Prostate gland (tissue), 2 donors: ENCODE results near the gene CGB2. TPM values are rescaled to one million over a fixed set of nuclear protein-coding genes. Genes with fewer than 3 reads are reported as not detected.

Experiments used
- DNase-seq: peaks from one replicate; pipeline ENCODE4 v3.0.0-alpha.2; 2019; ENCODE audit warnings: low spot score
- H3K27ac ChIP-seq, 2 donors: fragments of 200-600 bp; sonication (generic); 2 replicates each; pipeline ENCODE4 v1.5.1; 2017 to 2019
- H3K27me3 ChIP-seq: fragments of 200-600 bp; sonication (generic); replicated peaks from 2 replicates; pipeline ENCODE4 v1.5.1; 2019; ENCODE audit not compliant: insufficient read depth
- H3K36me3 ChIP-seq, 2 donors: fragments of 200-600 bp; sonication (generic); 1 replicate in 1 of 2; 2 replicates in 1 of 2; pipeline versions ENCODE4 v1.5.1 to v1.8.1; 2017 to 2019
- H3K4me1 ChIP-seq: fragments of 200-600 bp; sonication (generic); replicated peaks from 2 replicates; pipeline ENCODE4 v1.5.1; 2019
- H3K4me3 ChIP-seq, 2 donors: fragments of 200-600 bp; sonication (generic); 2 replicates each; pipeline ENCODE4 v1.5.1; 2017 to 2019
- H3K9me3 ChIP-seq: fragments of 200-600 bp; sonication (generic); 2 replicates; pipeline ENCODE4 v1.5.1; 2017
- CTCF ChIP-seq, 4 experiments: fragments of 200-600 bp in 2 of 4; fragments of 450-650 bp in 2 of 4; sonication (generic) in 2 of 4; IDR thresholded peaks; 1 replicate in 3 of 4; 2 replicates in 1 of 4; pipeline ENCODE4 v1.5.1; 2016 to 2019; ENCODE audit warnings: antibody characterized with exemption in 4 of 4, mild to moderate bottlenecking in 2 of 4, moderate library complexity in 2 of 4
- POLR2A ChIP-seq: fragments of 450-650 bp; IDR thresholded peaks from one replicate; pipeline ENCODE4 v1.6.1; 2016; ENCODE audit warnings: antibody characterized with exemption, mild to moderate bottlenecking
- POLR2AphosphoS5 ChIP-seq: sonication (generic); formaldehyde crosslinking; IDR thresholded peaks from one replicate; pipeline ENCODE4 v1.6.1; 2017; ENCODE audit warnings: antibody characterized with exemption
- WGBS: methylation state at CpG from one replicate; pipeline ENCODE4 v1.1.5; 2018; 5-methylcytosine and 5-hydroxymethylcytosine counted together
- intact Hi-C: fragments of 100-400 bp; cut with DNase I; formaldehyde crosslinking; loops from one replicate; pipeline ENCODE4 v1.14.2; 2022
- microRNA-seq: library from miRNA; unstranded; fragments of <30 nt; microRNA quantifications from one replicate; pipeline ENCODE4, GENCODE V29; 2016
- small RNA-seq, 2 donors: library from RNA; depleted of rRNA; stranded (forward); fragments of <200 nt; gene quantifications; one replicate each; pipeline ENCODE3, GENCODE V24; 2016
- total RNA-seq, 2 donors: library from RNA; depleted of rRNA; stranded (reverse); fragments of >200 nt; gene quantifications; one replicate each; pipeline ENCODE4 v1.1.0, GENCODE V29; 2016

CGB2 gene
- total RNA-seq, 2 donors from 2014 or later: not detected

- H3K4me3 ChIP-seq: no peak overlapping the region
- no peak overlapping the region for H3K27ac ChIP-seq
- no peaks in the 10 kb centered on the region for H3K36me3 ChIP-seq
- H3K9me3 ChIP-seq: no peaks in the 10 kb centered on the region
- peaks cover under 1% of the 10 kb centered on the region for H3K4me1 ChIP-seq
- DNase-seq: no peak
- TF ChIP-seq POLR2AphosphoS5 (no peak), CTCF (IDR thresholded peaks at IDR 0.05) (no peak), POLR2A (no peak)
- H3K27me3 ChIP-seq: no peaks in the 10 kb centered on the region
- intact Hi-C loops: no loop called here
- WGBS: 92% methylated on average over 1 of the region's 1 CpG
Observed at GRCh38 chr19:49081273-49081672, 49.6 kb downstream of the CGB2 start.

Small RNAs within 50 kb of the gene (microRNA-seq; reads per million reads assigned to microRNA genes)
- not detected for gene MIR6798

Small RNAs within 50 kb of the gene (small RNA-seq; reads per million reads assigned to genes)
- gene MIR6798 (0 reads per million in 2 donors), gene RN7SL708P (0 reads per million in 2 donors)

Other genes with a start within 250 kb of the CGB2 start
- gene BCAT2, start 220.9 kb upstream of the CGB2 start, total RNA-seq: 10 to 100 TPM; 71.8 to 92.0 TPM
- gene HSD17B14, start 195.4 kb upstream of the CGB2 start, total RNA-seq: 10 to 100 TPM; 11.0 to 11.2 TPM
- gene PLEKHA4, start 163.3 kb upstream of the CGB2 start, total RNA-seq: 10 to 100 TPM in 1 of 2 donors, 1 to 10 TPM in 1; 9.4 to 22.9 TPM
- 10 to 100 TPM; 35.1 to 49.0 TPM for gene PPP1R15A, start 159.5 kb upstream of the CGB2 start, total RNA-seq
- gene TULP2, start 133.1 kb upstream of the CGB2 start, total RNA-seq: 10 to 100 TPM in 1 of 2 donors, not detected in 1; 10.7 TPM
- 100 to 1,000 TPM; 432 to 441 TPM for gene NUCB1, start 131.6 kb upstream of the CGB2 start, total RNA-seq
- 10 to 100 TPM in 1 of 2 donors, 1 to 10 TPM in 1; 4.6 to 12.6 TPM for gene DHDH, start 98.2 kb upstream of the CGB2 start, total RNA-seq
- gene BAX, start 77.0 kb upstream of the CGB2 start, total RNA-seq: 10 to 100 TPM; 52.1 to 62.3 TPM
- gene FTL, start 66.6 kb upstream of the CGB2 start, total RNA-seq: 1,000 to 10,000 TPM; 1,764 to 2,124 TPM
- gene GYS1, start 38.6 kb upstream of the CGB2 start, total RNA-seq: 10 to 100 TPM; 47.3 to 52.0 TPM
- 100 to 1,000 TPM; 110 to 126 TPM for gene RUVBL2, start 38.0 kb upstream of the CGB2 start, total RNA-seq
- 1 to 10 TPM in 1 of 2 donors, not detected in 1; 5.2 TPM for gene LHB, start 14.8 kb upstream of the CGB2 start, total RNA-seq
- gene CGB3, start 7.6 kb upstream of the CGB2 start, total RNA-seq: not detected
- not detected for gene CGB1, start 5.0 kb downstream of the CGB2 start, total RNA-seq
- gene CGB5, start 12.0 kb downstream of the CGB2 start, total RNA-seq: not detected
- gene CGB8, start 17.2 kb downstream of the CGB2 start, total RNA-seq: not detected
- gene CGB7, start 25.9 kb downstream of the CGB2 start, total RNA-seq: 1 to 10 TPM; 2.0 to 2.1 TPM
- gene NTF4, start 32.9 kb downstream of the CGB2 start, total RNA-seq: 10 to 100 TPM in 1 of 2 donors, 1 to 10 TPM in 1; 7.0 to 24.4 TPM
- not detected for gene KCNA7, start 40.8 kb downstream of the CGB2 start, total RNA-seq
- 100 to 1,000 TPM; 318 to 391 TPM for gene SNRNP70, start 53.6 kb downstream of the CGB2 start, total RNA-seq
- 10 to 100 TPM; 31.2 to 64.3 TPM for gene LIN7B, start 82.5 kb downstream of the CGB2 start, total RNA-seq
- 10 to 100 TPM in 1 of 2 donors, 1 to 10 TPM in 1; 2.2 to 11.1 TPM for gene C19orf73, start 87.3 kb downstream of the CGB2 start, total RNA-seq
- 10 to 100 TPM; 12.3 to 18.2 TPM for gene PPFIA3, start 87.7 kb downstream of the CGB2 start, total RNA-seq
- gene HRC, start 123.5 kb downstream of the CGB2 start, total RNA-seq: 1 to 10 TPM; 3.8 to 6.7 TPM
- gene TRPM4, start 125.9 kb downstream of the CGB2 start, total RNA-seq: 100 to 1,000 TPM in 1 of 2 donors, 10 to 100 TPM in 1; 99.0 to 126 TPM